HG03520 (cell line): ENCODE results near the gene OTULINL.
"Not testable (repeated sequence)": the region's sequence is repeated elsewhere in the genome, so short reads cannot be mapped to it uniquely, and the experiment has no call there.

ENCODE experiments used
- ATAC-seq: cut with Tn5 transposase; IDR thresholded peaks from one replicate; pipeline ENCODE4 v1.9.1; 2021; ENCODE audit warnings: mild to moderate bottlenecking, moderate library complexity; ENCODE audit not compliant: unreplicated experiment

OTULINL gene

DNA sequence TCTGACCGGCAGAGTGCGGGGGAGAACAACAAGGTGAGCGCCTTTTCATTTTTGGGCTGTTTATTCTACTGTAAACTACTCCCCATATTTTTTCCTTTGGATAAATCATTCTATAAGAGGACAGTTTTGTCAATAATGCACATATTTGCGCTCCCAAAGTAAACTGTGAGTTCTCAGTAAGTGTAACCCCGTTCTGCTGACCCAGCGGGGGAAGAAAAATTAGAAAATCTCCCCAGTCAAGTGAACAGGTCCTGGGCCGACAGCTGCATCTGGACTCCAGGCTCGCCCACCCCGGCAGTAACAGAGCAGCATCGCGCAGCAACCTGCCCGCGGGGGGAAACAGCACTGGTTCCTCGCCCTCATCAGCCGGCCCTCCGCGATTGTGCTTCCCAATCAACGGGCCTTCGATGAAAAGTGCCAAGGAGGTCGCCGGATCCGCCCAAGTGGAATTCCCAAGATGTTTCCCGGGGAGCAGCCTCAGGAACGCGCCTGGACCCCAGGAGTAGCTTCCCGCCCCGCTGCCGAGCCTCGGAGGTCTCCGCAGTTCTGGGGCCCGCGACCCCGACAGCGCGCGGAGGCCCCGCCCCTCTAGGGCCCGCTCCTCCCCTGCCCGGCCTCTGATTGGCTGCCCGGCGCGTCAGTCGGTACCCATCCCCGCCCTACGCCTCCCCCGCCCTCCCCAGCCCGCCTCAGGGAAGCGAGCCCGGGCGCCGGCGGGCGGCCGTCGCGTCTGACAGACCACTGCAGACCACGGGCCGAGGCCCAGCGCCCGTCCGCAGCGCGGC is at the start of gene OTULINL:
TSS of gene OTULINL (plus strand) at position 687 of the 785 bp plus-strand sequence. CDS start 103 bp downstream, outside the sequence.
- peak; percentile 94 for ATAC-seq

DNA sequence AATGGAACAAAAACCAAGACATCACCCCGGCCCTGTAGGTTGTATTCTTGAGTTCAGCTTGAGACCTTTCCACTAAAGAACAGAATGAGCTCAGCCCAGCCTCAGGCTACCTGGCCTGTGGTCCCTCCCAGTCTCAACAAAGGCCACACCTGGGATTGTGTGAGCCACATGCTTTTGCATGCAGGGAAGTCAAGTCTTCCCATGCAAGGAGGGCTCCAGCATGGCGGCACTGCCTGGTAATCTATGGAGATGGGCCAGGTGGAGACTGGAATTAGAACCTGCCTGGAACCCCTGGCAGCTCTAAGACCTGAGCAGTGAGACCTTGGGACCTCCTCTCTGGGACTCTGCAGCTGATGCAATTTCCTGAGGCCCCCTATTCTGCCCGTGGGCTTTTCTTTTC is 49.4 kb upstream of the OTULINL start:
- no peak for ATAC-seq

- ATAC-seq = no peak
Observed at GRCh38 chr5:14534773-14535172, 46.8 kb upstream of the OTULINL start.

- ATAC-seq = no peak
Observed at GRCh38 chr5:14545308-14545707, 36.3 kb upstream of the OTULINL start.

GRCh38 chr5:14545862-14546261 is 35.7 kb upstream of the OTULINL start:
- ATAC-seq = no peak

GRCh38 chr5:14547666-14548065 is 33.9 kb upstream of the OTULINL start:
- no peak for ATAC-seq

DNA sequence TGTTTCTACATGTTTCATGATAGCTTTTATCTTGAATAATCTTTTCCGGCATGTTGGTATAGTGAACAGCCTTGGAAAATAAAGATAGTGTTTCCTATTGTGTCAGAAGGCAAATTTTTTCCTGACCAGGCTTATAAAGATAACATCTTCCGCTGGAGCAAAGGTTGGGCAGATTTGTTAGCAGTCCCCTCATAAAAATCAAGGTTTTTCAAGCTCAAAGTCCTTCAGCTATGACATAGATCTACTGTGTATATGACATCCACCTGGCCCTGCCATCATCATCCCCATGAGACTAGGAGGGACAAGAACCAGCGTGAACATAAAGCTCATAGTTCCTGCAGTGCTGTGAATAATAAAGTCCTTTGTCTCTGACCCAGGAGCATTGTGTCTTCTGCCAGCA is 30.4 kb upstream of the OTULINL start:
- no peak for ATAC-seq

DNA sequence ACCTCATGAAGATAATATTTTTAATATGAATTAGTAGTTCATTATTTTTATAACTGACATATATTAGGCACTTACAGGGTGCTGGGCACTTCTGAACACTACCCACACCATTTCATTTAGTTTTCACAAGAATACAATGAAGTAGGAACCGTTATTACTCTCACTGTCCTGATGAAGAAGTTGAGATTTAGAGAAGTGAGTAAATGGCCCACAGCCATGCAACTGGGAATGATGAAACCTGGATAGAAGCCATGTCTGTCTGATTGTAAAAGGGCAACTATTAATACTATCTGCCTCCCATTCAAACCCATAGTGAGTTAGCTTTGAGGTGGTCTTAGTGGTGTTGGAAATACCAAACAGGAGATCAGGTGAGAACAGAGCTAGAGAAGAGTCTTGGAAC is 29.6 kb upstream of the OTULINL start:
- no peak for ATAC-seq

- ATAC-seq = not testable (repeated sequence)
Observed at GRCh38 chr5:14554288-14554687, 27.3 kb upstream of the OTULINL start.

DNA sequence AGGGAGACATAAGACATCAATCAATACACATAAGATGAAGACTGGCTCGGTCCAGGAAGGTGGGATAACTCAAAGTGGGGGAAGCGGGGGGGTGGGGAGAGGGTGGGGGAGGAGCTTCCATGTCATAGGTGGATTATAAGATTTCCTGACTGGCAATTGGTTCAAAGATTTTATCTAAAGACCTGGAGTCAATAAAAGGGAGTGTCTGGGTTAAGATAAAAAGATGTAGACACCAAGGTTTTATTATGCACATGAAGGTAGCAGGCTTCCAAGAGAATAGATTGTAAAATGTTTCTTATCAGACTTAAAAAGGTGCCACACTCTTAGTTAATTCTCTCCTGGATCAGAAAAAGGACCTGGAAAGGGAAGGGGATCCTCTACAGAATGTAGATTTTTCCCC is 25.6 kb upstream of the OTULINL start:
- ATAC-seq = no peak

DNA sequence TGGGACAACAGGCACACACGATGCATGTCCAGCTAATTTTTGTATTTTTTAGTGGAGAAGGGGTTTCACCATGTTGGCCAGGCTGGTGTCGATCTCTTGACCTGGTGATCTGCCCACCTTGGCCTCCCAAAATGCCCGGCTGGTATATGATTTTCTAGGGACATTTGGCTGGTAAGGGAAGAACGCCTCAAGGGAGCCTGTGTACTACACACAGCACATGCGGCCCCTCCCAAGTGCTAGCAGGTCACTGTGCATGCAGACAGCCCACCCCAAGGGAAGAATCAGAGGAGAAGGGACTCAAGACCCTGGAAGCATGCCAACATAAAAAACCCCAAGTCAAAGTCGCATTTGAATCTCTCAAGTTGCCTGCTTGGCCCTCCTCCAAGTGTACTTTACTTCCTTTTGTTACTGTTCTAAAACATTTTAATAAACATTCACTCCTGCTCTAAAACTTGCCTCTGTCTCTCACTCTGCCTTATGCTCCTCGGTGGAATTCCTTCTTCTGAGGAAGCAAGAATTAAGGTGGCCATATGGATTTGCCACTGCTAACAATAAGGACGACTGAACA is 24.3 kb upstream of the OTULINL start:
- ATAC-seq = no peak

DNA sequence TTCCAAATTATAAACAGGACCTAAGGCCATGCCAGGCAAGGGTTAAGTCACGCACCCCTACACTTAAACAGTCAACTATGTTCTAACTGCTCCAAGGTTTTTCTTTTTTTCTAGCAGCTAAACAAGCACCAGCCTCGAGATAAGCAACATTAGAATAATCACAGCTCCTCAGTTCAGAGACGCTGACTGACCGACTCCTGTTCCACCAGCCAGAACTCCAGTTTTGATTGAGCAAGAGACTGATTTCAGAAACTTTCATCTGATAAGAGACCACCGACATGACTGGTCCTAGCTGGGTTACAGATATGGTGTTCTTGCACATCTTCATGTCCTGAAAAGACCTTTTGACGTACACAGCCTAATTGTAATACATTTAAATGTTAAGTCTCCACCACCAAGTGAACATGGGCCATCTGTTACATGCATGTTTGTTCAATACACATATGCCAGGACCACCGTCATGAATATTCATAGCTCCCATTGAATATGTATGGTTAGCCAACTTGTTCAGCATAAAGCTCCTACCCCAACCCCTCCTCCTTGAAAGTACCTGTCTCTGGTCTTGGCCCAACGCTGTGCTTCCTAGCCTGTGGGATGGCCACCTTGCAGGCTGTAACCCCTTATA is 23.7 kb upstream of the OTULINL start:
- ATAC-seq = no peak

- no peak for ATAC-seq
Observed at GRCh38 chr5:14560091-14560595, 21.4 kb upstream of the OTULINL start.

DNA sequence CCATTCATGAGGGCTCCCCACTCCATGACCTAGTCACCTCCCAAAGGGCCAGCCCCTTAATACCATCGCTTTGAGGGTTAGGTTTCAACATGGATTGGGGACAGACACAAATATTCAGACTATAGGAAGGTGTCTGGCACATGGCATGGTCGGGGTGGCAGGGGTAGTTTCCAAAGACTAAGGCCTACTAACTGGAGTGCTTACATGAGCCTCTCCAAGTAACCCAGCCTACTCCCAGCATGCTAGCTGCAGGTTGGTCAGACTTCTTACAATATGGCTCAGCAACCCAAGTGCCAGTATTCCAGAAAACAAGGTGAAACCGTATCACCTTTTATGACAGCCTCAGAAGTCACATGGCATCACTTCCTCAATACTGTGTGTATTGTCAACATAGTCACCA is 19.9 kb upstream of the OTULINL start:
- ATAC-seq = no peak

DNA sequence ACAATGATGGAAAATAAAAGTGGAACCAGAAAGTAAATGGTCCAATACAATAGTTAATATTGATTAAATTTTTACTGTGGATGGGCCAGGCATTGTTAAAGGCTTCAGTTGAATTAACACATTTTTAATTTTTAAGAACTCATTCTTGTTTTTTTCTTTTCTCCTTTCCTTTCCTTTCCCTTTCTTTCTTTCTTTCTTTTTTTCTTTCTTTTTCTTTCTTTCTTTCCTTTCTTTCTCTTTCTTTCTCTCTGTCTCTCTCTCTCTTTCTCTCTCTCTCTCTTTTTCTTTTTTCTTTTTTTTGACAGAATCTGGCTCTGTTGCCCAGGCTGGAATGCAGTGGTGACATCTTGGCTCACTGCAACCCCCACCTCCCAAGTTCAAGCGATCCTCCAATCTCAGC is 13.3 kb upstream of the OTULINL start:
- no peak for ATAC-seq

- no peak for ATAC-seq
Observed at GRCh38 chr5:14569948-14570691, 11.5 kb upstream of the OTULINL start.

DNA sequence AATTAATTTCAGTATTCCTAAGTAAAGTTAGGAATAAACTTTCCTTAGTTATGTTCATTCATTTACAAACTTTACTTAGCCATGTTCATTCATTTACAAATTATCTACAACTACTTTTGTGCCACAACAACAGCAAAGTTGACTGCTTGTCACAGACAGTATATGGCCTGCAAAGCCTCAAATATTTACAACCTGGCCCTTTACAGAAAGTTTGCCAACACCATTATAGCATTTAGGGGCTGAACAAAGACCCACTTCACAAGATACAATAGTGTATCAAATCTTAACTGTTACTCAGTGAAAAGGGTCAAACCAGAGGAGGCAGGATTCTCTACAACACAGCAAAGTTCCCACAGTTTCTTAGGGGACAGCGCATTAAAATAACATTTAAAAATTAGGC is 9.7 kb upstream of the OTULINL start:
- no peak for ATAC-seq

GRCh38 chr5:14572385-14572784 is 9.2 kb upstream of the OTULINL start:
- no peak for ATAC-seq

GRCh38 chr5:14572836-14573235 is 8.8 kb upstream of the OTULINL start:
- no peak for ATAC-seq

DNA sequence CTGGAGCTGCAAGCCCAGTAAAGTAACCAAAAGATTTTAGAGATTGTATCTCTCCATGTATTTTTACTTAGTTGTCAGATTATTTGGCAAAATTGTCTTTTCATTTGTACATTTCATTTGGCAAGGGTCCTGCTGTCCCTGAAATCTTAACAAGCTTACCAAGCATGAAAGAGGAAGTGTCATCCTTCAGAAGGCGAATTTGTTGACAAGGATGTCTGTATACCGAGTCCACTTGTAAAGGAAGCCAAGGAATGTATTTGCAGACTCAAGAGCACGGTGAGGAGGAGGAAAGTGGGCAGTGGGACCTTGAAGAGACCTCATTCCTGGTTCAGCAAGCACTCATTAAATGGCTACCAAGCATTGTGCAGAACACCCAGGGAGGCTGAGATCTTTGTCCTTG is 7.5 kb upstream of the OTULINL start:
- ATAC-seq = no peak

DNA sequence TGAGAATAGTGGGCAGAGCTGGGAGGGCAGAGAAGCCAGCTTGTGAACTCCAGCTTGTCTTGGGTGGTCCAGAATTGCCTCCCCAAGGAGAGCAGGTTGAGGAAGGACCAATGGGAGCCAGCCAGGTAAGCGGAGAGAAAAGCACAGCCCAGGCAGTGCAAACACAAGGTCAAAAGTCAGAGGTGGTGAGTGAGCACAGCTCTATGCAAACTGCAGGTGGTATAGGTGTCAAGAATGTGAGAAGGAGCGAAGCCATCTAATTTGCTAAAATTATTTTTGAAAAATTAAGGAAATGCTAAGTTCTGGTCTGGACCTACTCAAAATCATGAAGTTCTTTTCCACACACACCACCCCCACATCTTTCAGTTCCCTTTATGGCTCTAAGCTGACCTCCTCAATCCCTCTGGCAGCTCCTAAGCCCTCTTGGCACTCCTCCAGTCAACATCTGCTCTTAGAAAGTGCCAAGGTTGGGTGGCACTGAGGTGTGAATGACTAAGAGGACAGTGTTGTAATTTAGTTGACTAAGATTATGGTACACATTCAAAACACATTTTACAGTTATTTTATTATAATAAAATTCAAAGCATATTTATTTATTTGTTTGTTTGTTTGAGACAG is 6.6 kb upstream of the OTULINL start:
- ATAC-seq = no peak
